Sigmoid colon (tissue), 7 donors: ENCODE results near the gene MTSS2. TPM values are rescaled to one million over a fixed set of nuclear protein-coding genes. Genes with fewer than 3 reads are reported as not detected.

Experiments used
- DNase-seq: peaks from one replicate; pipeline ENCODE4 v3.0.0-alpha.2; 2019
- H3K27ac ChIP-seq, 4 donors: fragments of 200-600 bp; sonication (generic); one replicate each; pipeline ENCODE4 v1.5.1; 2016 to 2019; ENCODE audit warnings: mild to moderate bottlenecking in 1 of 4
- H3K27me3 ChIP-seq, 3 donors: fragments of 200-600 bp; sonication (generic); one replicate each; pipeline ENCODE4 v1.5.1; 2019; ENCODE audit warnings: mild to moderate bottlenecking in 1 of 3
- H3K36me3 ChIP-seq, 4 donors: fragments of 200-600 bp; sonication (generic); one replicate each; pipeline ENCODE4 v1.5.1; 2016 to 2019
- H3K4me1 ChIP-seq, 4 donors: fragments of 200-600 bp; sonication (generic); one replicate each; pipeline ENCODE4 v1.5.1; 2017 to 2019
- H3K4me3 ChIP-seq, 4 donors: fragments of 200-600 bp; sonication (generic); one replicate each; pipeline ENCODE4 v1.5.1; 2017 to 2019; ENCODE audit warnings: mild to moderate bottlenecking in 2 of 4, moderate library complexity in 1 of 4
- H3K9me3 ChIP-seq, 4 donors: fragments of 200-600 bp in 3 of 4; sonication (generic) in 3 of 4; one replicate each; pipeline versions ENCODE4 v1.5.1 to v1.6.1; 2013 to 2019
- EP300 ChIP-seq, 4 donors: sonication (generic); formaldehyde crosslinking; IDR thresholded peaks; one replicate each; pipeline ENCODE4 v1.6.1; 2017; ENCODE audit warnings: antibody characterized with exemption in 4 of 4
- POLR2A ChIP-seq, 2 donors: fragments of 450-650 bp; IDR thresholded peaks; one replicate each; pipeline ENCODE4 v1.6.1; 2016; ENCODE audit warnings: antibody characterized with exemption in 2 of 2, mild to moderate bottlenecking in 2 of 2, moderate library complexity in 2 of 2
- POLR2AphosphoS5 ChIP-seq, 4 donors: sonication (generic); formaldehyde crosslinking; IDR thresholded peaks; one replicate each; pipeline ENCODE4 v1.6.1; 2017; ENCODE audit warnings: antibody characterized with exemption in 4 of 4
- WGBS, 2 donors: extraction: QIAGEN DNeasy Blood & Tissue Kit; methylation state at CpG; one replicate each; pipeline ENCODE4 v1.1.7; 2013; 5-methylcytosine and 5-hydroxymethylcytosine counted together
- intact Hi-C: fragments of 100-400 bp; cut with DNase I; formaldehyde crosslinking; loops from one replicate; pipeline ENCODE4 v1.15.1; 2023
- polyA plus RNA-seq, 3 donors: library from polyadenylated mRNA; stranded (reverse); fragments of 200-250 nt; gene quantifications; one replicate each; pipeline ENCODE4 v1.2.3, GENCODE V29; 2013
- total RNA-seq, 4 donors: library from RNA; depleted of rRNA; stranded (reverse); fragments of >200 nt; gene quantifications; one replicate each; pipeline ENCODE4 v1.1.0, GENCODE V29; 2016
- TF ChIP-seq, protein P1 (sequence below), 4 experiments: fragments of 450-650 bp in 3 of 4; fragments of 200-600 bp in 1 of 4; IDR thresholded peaks; one replicate each; pipeline ENCODE4 v1.5.1; 2016 to 2019; ENCODE audit warnings: antibody characterized with exemption in 4 of 4, mild to moderate bottlenecking in 3 of 4, moderate library complexity in 2 of 4
- donor health status: healthy with polysubstance abuse.
- donor health status: Bipolar disorder and iron deficiency.
- donor health status: healthy.

Gene MTSS2
- total and polyA plus RNA-seq, 7 donors: 5.4 to 100.0 (median 36.4) TPM

GRCh38 chr16:70708366-70709246 lies 22.8 kb upstream of the MTSS2 start:
- intact Hi-C loops: no loop called here
- no peaks in the 10 kb centered on the region for H3K27me3 ChIP-seq
- DNase-seq: no peak
- H3K4me3 ChIP-seq: no peak overlapping the region
- H3K36me3 ChIP-seq: no peaks in the 10 kb centered on the region
- 84 to 93% methylated on average over 20 of the region's 20 CpGs for WGBS, 2 donors
- peaks cover under 1 to 99% (median 98%) of the 10 kb centered on the region in 4 donors for H3K4me1 ChIP-seq
- no peaks in the 10 kb centered on the region for H3K9me3 ChIP-seq
- H3K27ac ChIP-seq: peak overlapping the region; percentile 92 to 99 (median 98)
- TF ChIP-seq POLR2A (IDR thresholded peaks at IDR 0.05): no peak
- TF ChIP-seq, protein P1, sequence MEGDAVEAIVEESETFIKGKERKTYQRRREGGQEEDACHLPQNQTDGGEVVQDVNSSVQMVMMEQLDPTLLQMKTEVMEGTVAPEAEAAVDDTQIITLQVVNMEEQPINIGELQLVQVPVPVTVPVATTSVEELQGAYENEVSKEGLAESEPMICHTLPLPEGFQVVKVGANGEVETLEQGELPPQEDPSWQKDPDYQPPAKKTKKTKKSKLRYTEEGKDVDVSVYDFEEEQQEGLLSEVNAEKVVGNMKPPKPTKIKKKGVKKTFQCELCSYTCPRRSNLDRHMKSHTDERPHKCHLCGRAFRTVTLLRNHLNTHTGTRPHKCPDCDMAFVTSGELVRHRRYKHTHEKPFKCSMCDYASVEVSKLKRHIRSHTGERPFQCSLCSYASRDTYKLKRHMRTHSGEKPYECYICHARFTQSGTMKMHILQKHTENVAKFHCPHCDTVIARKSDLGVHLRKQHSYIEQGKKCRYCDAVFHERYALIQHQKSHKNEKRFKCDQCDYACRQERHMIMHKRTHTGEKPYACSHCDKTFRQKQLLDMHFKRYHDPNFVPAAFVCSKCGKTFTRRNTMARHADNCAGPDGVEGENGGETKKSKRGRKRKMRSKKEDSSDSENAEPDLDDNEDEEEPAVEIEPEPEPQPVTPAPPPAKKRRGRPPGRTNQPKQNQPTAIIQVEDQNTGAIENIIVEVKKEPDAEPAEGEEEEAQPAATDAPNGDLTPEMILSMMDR (IDR thresholded peaks at IDR 0.05): no peak
- no peak for TF ChIP-seq EP300 (IDR thresholded peaks at IDR 0.05)
- TF ChIP-seq POLR2AphosphoS5 (IDR thresholded peaks at IDR 0.05): no peak

DNA sequence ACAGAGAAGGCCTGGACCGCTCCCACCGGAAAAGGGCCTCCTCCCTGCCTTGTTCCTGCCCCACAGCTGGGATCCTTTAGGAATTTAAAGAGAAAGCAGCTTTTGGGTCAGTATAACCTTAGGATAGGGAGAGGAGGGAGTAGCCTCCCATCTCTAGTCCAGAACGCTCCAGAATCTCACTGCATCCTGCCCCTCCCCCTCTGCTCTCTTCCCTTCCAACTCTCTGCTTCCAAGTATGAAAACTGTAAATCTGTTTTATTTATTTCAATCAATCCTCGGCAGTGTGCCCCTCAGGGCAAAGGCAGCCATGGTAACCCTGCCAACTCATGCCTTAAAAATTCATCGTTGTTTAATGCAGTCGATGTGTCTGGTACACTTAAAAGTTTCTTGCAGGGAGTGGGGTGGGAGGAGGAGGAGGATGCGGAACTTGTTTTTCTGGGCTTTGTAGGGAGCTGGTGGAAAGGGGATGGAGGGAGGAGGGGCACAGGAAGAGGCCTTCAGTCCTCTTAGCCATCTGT lies 21.2 kb upstream of the MTSS2 start:
- H3K27ac ChIP-seq: peak overlapping the region; percentile 92 to 99 (median 98)
- DNase-seq: peak; percentile 90
- WGBS, 2 donors: 70 to 86% methylated on average over 7 of the region's 7 CpGs
- intact Hi-C loops: no loop called here
- TF ChIP-seq POLR2A (IDR thresholded peaks at IDR 0.05) (no peak), POLR2AphosphoS5 (IDR thresholded peaks at IDR 0.05) (peak; percentile 64 to 78 (median 72)), EP300 (IDR thresholded peaks at IDR 0.05) (peak in 2 of 4 donors; percentile 54 to 85)
- TF ChIP-seq, protein P1 (IDR thresholded peaks at IDR 0.05): no peak
- no peaks in the 10 kb centered on the region for H3K9me3 ChIP-seq
- no peaks in the 10 kb centered on the region for H3K36me3 ChIP-seq
- peaks cover 6 to 99% (median 98%) of the 10 kb centered on the region in 4 donors for H3K4me1 ChIP-seq
- H3K27me3 ChIP-seq: no peaks in the 10 kb centered on the region
- no peak overlapping the region for H3K4me3 ChIP-seq

- TF ChIP-seq POLR2AphosphoS5 (IDR thresholded peaks at IDR 0.05) (no peak), POLR2A (IDR thresholded peaks at IDR 0.05) (no peak), EP300 (IDR thresholded peaks at IDR 0.05) (no peak)
- TF ChIP-seq, protein P1 (IDR thresholded peaks at IDR 0.05): no peak
- Histone ChIP-seq H3K36me3 (no peaks in the 10 kb centered on the region), H3K9me3 (no peaks in the 10 kb centered on the region), H3K27me3 (no peaks in the 10 kb centered on the region), H3K27ac (peak overlapping the region; percentile 92 to 99 (median 98)), H3K4me1 (peaks cover 6 to 100% (median 99%) of the 10 kb centered on the region in 4 donors), H3K4me3 (no peak overlapping the region)
- WGBS, 2 donors: 91 to 93% methylated on average over 8 of the region's 8 CpGs
- intact Hi-C loops: loop anchor here (2.0 kb wide), 1 partner anchor 14 kb away; no protein-coding TSS in a partner anchor
- DNase-seq: no peak
Measured at GRCh38 chr16:70705056-70705455, 19.2 kb upstream of the MTSS2 start.

DNA sequence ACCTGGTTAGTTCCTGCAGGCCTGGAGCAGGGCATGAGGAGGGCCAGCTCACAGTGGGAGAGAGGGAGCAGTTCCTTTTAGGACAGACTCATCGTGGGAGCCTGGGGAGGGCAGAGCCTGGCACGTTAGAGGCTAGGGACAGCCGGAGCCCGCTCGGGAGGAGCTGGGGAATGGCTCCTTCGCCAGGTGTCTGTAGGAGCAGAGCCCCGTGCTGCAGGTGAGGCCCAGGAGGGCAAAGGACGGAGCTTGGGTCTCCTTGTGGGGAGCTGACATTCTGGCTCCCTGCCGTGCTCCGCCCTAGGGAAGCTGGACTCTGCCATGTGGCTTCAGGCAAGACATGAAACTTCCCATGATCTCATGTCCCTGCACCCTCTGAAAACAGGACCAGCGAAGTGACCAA lies 18.7 kb upstream of the MTSS2 start:
- 81 to 85% methylated on average over 11 of the region's 11 CpGs for WGBS, 2 donors
- H3K9me3 ChIP-seq: no peaks in the 10 kb centered on the region
- no peaks in the 10 kb centered on the region for H3K27me3 ChIP-seq
- no peak for DNase-seq
- H3K4me3 ChIP-seq: no peak overlapping the region
- intact Hi-C loops: loop anchor here (2.0 to 5.0 kb wide), 2 partner anchors 14 to 33 kb away; no protein-coding TSS in a partner anchor
- H3K27ac ChIP-seq: peak overlapping the region; percentile 92 to 99 (median 98)
- TF ChIP-seq, protein P1 (IDR thresholded peaks at IDR 0.05): no peak
- TF ChIP-seq POLR2AphosphoS5 (IDR thresholded peaks at IDR 0.05) (no peak), POLR2A (IDR thresholded peaks at IDR 0.05) (no peak), EP300 (IDR thresholded peaks at IDR 0.05) (no peak)
- no peaks in the 10 kb centered on the region for H3K36me3 ChIP-seq
- peaks cover 6 to 100% (median 98%) of the 10 kb centered on the region in 4 donors for H3K4me1 ChIP-seq
